H1 (cell line): ENCODE measurements around the gene CAB39L. TPM values are rescaled to one million over a fixed set of nuclear protein-coding genes. Genes with fewer than 3 reads are reported as not detected.

Experiments
- CTCF ChIA-PET: fragments of 300-600 bp; sonication (Branson Sonifier 250); formaldehyde crosslinking; loops from one replicate; lab custom pipeline; 2021; ENCODE audit not compliant: partially characterized antibody; lab: Charles Lee
- POLR2A ChIA-PET: fragments of 300-600 bp; sonication (Branson Sonifier 250); formaldehyde crosslinking; loops from one replicate; lab custom pipeline; 2021; ENCODE audit warnings: inconsistent platforms; ENCODE audit not compliant: partially characterized antibody; lab: Charles Lee
- DNase-seq, 2 experiments: peaks; one replicate each; pipeline versions ENCODE4 v3.0.0 to v3.0.0-alpha.2; 2010 to 2022; ENCODE audit warnings: low spot score in 2 of 2, low read depth in 1 of 2, mixed read lengths in 1 of 2
- FAIRE-seq: peaks from 2 replicates; lab custom pipeline; 2011; peaks lifted over from hg19 to GRCh38; lab: Jason Lieb, UNC
- H2AFZ ChIP-seq: 2 replicates; pipeline ENCODE4 v1.8.1; 2012; ENCODE audit warnings: low read length, inconsistent platforms
- H2AK5ac ChIP-seq: 2 replicates; pipeline ENCODE4 v1.6.1; 2013; ENCODE audit warnings: low read depth, low read length
- H2BK120ac ChIP-seq: replicated peaks from 2 replicates; pipeline ENCODE3; 2013; ENCODE audit warnings: low read depth, low read length, inconsistent platforms
- H2BK12ac ChIP-seq: 2 replicates; pipeline ENCODE4 v1.6.1; 2013; ENCODE audit warnings: low read depth, low read length
- H2BK15ac ChIP-seq: 2 replicates; pipeline ENCODE4 v1.6.1; 2013; ENCODE audit warnings: low read length
- H2BK20ac ChIP-seq: 2 replicates; pipeline ENCODE4 v1.6.1; 2013; ENCODE audit warnings: low read length
- H2BK5ac ChIP-seq: 2 replicates; pipeline ENCODE4 v1.6.1; 2013; ENCODE audit warnings: low read depth, low read length
- H3K14ac ChIP-seq: 2 replicates; pipeline ENCODE4 v1.6.1; 2013; ENCODE audit warnings: inconsistent platforms; ENCODE audit not compliant: insufficient read length
- H3K18ac ChIP-seq: 2 replicates; pipeline ENCODE4 v1.6.1; 2013; ENCODE audit warnings: low read length; ENCODE audit errors: extremely low read depth
- H3K23ac ChIP-seq: 2 replicates; pipeline ENCODE4 v1.6.1; 2013; ENCODE audit warnings: inconsistent platforms; ENCODE audit not compliant: insufficient read length
- H3K23me2 ChIP-seq: 2 replicates; pipeline ENCODE4 v1.6.1; 2013; ENCODE audit warnings: low read depth, low read length
- H3K27ac ChIP-seq: 2 replicates; pipeline ENCODE4 v1.6.1; 2011; ENCODE audit warnings: low read depth, low read length, inconsistent platforms
- H3K27me3 ChIP-seq, 4 experiments: replicated peaks in 1 of 4; 1 replicate in 1 of 4; 2 replicates in 3 of 4; pipeline versions ENCODE4 v1.6.1 to v1.8.1; 2011 to 2013; ENCODE audit warnings: low read length in 3 of 4, mild to moderate bottlenecking in 3 of 4, inconsistent platforms in 2 of 4, mixed read lengths in 2 of 4, moderate library complexity in 1 of 4; ENCODE audit not compliant: control insufficient read depth in 3 of 4, insufficient read depth in 3 of 4; ENCODE audit errors: extremely low read depth in 1 of 4
- H3K36me3 ChIP-seq, 4 experiments: 2 replicates each; pipeline versions ENCODE4 v1.6.1 to v1.8.1; 2011 to 2013; ENCODE audit warnings: mild to moderate bottlenecking in 4 of 4, low read length in 3 of 4, moderate library complexity in 2 of 4, control low read depth in 1 of 4, inconsistent platforms in 1 of 4; ENCODE audit not compliant: insufficient read depth in 4 of 4, control insufficient read depth in 2 of 4
- H3K4ac ChIP-seq: replicated peaks from 2 replicates; pipeline ENCODE3; 2013; ENCODE audit warnings: low read length, low read depth, mixed read lengths, inconsistent platforms; ENCODE audit not compliant: insufficient read length
- H3K4me1 ChIP-seq, 4 experiments: replicated peaks in 1 of 4; 1 replicate in 1 of 4; 2 replicates in 3 of 4; pipeline versions ENCODE4 v1.6.1 to v1.8.1; 2011 to 2013; ENCODE audit warnings: low read length in 3 of 4, inconsistent platforms in 2 of 4, mixed read lengths in 1 of 4; ENCODE audit not compliant: insufficient read depth in 4 of 4, control insufficient read depth in 3 of 4
- H3K4me2 ChIP-seq, 2 experiments: 2 replicates each; pipeline versions ENCODE4 v1.6.1 to v1.8.1; 2011 to 2013; ENCODE audit warnings: low read depth in 2 of 2, low read length in 2 of 2, control low read depth in 1 of 2, inconsistent platforms in 1 of 2, mild to moderate bottlenecking in 1 of 2; ENCODE audit not compliant: insufficient read depth in 1 of 2
- H3K4me3 ChIP-seq, 4 experiments: fragments of 200-600, 300-600 bp in 1 of 4; sonication (generic), shearing (Covaris generic), sonication (Bioruptor Twin) in 1 of 4; 2 replicates each; pipeline versions ENCODE4 v1.5.1 to v1.8.1; 2011 to 2016; ENCODE audit warnings: low read length in 4 of 4, low read depth in 3 of 4, control low read depth in 2 of 4, inconsistent platforms in 2 of 4, mild to moderate bottlenecking in 2 of 4, mixed read lengths in 1 of 4, moderate library complexity in 1 of 4; ENCODE audit not compliant: insufficient read depth in 2 of 4; ENCODE audit errors: extremely low read depth in 1 of 4
- H3K56ac ChIP-seq: replicated peaks from 2 replicates; pipeline ENCODE3; 2013; ENCODE audit warnings: low read depth, mild to moderate bottlenecking, mixed read lengths, low read length, inconsistent platforms; ENCODE audit not compliant: insufficient read length
- H3K79me1 ChIP-seq: 2 replicates; pipeline ENCODE4 v1.6.1; 2013; ENCODE audit warnings: low read depth, low read length, control low read depth
- H3K79me2 ChIP-seq, 2 experiments: 2 replicates each; pipeline versions ENCODE4 v1.6.1 to v1.8.1; 2012 to 2013; ENCODE audit warnings: low read length in 2 of 2, mild to moderate bottlenecking in 2 of 2, inconsistent platforms in 1 of 2; ENCODE audit not compliant: insufficient read depth in 2 of 2, control insufficient read depth in 1 of 2
- H3K9ac ChIP-seq, 4 experiments: replicated peaks in 1 of 4; 1 replicate in 1 of 4; 2 replicates in 3 of 4; pipeline versions ENCODE4 v1.6.1 to v1.8.1; 2011 to 2013; ENCODE audit warnings: low read depth in 3 of 4, low read length in 3 of 4, control low read depth in 2 of 4, mild to moderate bottlenecking in 2 of 4, moderate library complexity in 2 of 4, inconsistent platforms in 1 of 4; ENCODE audit errors: extremely low read depth in 1 of 4
- H3K9me3 ChIP-seq, 2 experiments: 2 replicates each; pipeline versions ENCODE4 v1.6.1 to v1.8.1; 2012 to 2013; ENCODE audit warnings: mild to moderate bottlenecking in 2 of 2, moderate library complexity in 2 of 2, control low read depth in 1 of 2, inconsistent platforms in 1 of 2, low read depth in 1 of 2, low read length in 1 of 2, mixed read lengths in 1 of 2; ENCODE audit not compliant: insufficient read depth in 2 of 2
- H4K20me1 ChIP-seq, 2 experiments: replicated peaks in 1 of 2; 2 replicates each; pipeline versions ENCODE3 to v1.8.1; 2011 to 2013; ENCODE audit warnings: inconsistent platforms in 2 of 2, low read length in 2 of 2, mild to moderate bottlenecking in 1 of 2; ENCODE audit not compliant: insufficient read depth in 2 of 2, control insufficient read depth in 1 of 2
- H4K5ac ChIP-seq: 2 replicates; pipeline ENCODE4 v1.6.1; 2013; ENCODE audit warnings: low read length, low read depth, mixed read lengths, inconsistent platforms; ENCODE audit not compliant: insufficient read length
- H4K8ac ChIP-seq: 2 replicates; pipeline ENCODE4 v1.8.0; 2013; ENCODE audit warnings: mild to moderate bottlenecking, moderate library complexity, low read length, inconsistent platforms; ENCODE audit not compliant: insufficient read depth; ENCODE audit errors: extremely low read depth
- H4K91ac ChIP-seq: replicated peaks from 2 replicates; pipeline ENCODE3; 2013; ENCODE audit warnings: low read length, mixed read lengths, inconsistent platforms; ENCODE audit not compliant: insufficient read length
- YY1 ChIP-seq: IDR thresholded peaks from 2 replicates; pipeline ENCODE4 v1.6.1; 2011; ENCODE audit warnings: low read depth, mild to moderate bottlenecking, low read length
- polyA plus RNA-seq, 7 experiments: library from polyadenylated mRNA; depleted of rRNA in 3 of 7; stranded (reverse) in 5 of 7; unstranded in 2 of 7; fragments of >200 nt in 5 of 7; fragments of 200-250 nt in 2 of 7; gene quantifications; 1 replicate in 5 of 7; 2 replicates in 1 of 7; 4 replicates in 1 of 7; pipeline versions ENCODE4 v1.2.1 to v1.2.3, GENCODE V29; 2011 to 2013; ENCODE audit warnings: missing spikeins in 2 of 7, mixed read lengths in 2 of 7
- total RNA-seq: library from RNA; stranded (reverse); fragmentation: NEBNext Ultra II Directional; extraction: Animal tissue kit (Norgen Biotek cat#: 25700); gene quantifications from 2 replicates; pipeline ENCODE4 v1.2.1, GENCODE V29; 2021
- TF ChIP-seq, protein P1 (sequence below): fragments of 300-600 bp; sonication (generic); IDR thresholded peaks from 2 replicates; pipeline ENCODE4 v1.7.1; 2012; ENCODE audit warnings: low read length, moderate library complexity, mild to moderate bottlenecking, inconsistent platforms; ENCODE audit not compliant: insufficient replicate concordance

CAB39L gene
- total and polyA plus RNA-seq, 2 of the 8 experiments (the other 6 are each of a cell fraction or from before 2014, with no cell fraction given): 2.5 to 4.8 TPM

DNA sequence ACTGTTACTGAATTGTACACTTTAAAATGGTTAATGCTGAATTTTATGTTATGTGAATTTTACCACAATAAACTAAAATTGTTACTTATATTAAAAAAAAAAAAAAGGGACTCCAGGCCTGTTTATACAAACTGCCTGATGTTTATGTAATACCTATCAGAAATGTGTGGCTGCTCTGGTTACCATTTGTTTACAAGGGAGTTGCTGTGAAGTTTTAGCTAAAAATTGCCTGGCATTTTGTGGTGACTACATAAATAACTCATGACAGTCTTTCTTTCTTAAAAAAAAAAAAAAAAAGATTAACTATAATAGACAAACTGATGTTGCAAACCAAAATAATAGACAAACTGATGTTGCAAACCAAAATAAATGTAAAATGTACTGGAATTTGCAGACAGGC is 124.3 kb downstream of the CAB39L start:
- H3K4me1 ChIP-seq: no peaks in the 10 kb centered on the region
- H3K4ac ChIP-seq: no peak overlapping the region
- H3K27ac ChIP-seq: no peak overlapping the region
- no peak overlapping the region for H3K4me2 ChIP-seq
- H3K56ac ChIP-seq: no peak overlapping the region
- no peak overlapping the region for H2AFZ ChIP-seq
- H2BK120ac ChIP-seq: no peak overlapping the region
- TF ChIP-seq, protein P1, sequence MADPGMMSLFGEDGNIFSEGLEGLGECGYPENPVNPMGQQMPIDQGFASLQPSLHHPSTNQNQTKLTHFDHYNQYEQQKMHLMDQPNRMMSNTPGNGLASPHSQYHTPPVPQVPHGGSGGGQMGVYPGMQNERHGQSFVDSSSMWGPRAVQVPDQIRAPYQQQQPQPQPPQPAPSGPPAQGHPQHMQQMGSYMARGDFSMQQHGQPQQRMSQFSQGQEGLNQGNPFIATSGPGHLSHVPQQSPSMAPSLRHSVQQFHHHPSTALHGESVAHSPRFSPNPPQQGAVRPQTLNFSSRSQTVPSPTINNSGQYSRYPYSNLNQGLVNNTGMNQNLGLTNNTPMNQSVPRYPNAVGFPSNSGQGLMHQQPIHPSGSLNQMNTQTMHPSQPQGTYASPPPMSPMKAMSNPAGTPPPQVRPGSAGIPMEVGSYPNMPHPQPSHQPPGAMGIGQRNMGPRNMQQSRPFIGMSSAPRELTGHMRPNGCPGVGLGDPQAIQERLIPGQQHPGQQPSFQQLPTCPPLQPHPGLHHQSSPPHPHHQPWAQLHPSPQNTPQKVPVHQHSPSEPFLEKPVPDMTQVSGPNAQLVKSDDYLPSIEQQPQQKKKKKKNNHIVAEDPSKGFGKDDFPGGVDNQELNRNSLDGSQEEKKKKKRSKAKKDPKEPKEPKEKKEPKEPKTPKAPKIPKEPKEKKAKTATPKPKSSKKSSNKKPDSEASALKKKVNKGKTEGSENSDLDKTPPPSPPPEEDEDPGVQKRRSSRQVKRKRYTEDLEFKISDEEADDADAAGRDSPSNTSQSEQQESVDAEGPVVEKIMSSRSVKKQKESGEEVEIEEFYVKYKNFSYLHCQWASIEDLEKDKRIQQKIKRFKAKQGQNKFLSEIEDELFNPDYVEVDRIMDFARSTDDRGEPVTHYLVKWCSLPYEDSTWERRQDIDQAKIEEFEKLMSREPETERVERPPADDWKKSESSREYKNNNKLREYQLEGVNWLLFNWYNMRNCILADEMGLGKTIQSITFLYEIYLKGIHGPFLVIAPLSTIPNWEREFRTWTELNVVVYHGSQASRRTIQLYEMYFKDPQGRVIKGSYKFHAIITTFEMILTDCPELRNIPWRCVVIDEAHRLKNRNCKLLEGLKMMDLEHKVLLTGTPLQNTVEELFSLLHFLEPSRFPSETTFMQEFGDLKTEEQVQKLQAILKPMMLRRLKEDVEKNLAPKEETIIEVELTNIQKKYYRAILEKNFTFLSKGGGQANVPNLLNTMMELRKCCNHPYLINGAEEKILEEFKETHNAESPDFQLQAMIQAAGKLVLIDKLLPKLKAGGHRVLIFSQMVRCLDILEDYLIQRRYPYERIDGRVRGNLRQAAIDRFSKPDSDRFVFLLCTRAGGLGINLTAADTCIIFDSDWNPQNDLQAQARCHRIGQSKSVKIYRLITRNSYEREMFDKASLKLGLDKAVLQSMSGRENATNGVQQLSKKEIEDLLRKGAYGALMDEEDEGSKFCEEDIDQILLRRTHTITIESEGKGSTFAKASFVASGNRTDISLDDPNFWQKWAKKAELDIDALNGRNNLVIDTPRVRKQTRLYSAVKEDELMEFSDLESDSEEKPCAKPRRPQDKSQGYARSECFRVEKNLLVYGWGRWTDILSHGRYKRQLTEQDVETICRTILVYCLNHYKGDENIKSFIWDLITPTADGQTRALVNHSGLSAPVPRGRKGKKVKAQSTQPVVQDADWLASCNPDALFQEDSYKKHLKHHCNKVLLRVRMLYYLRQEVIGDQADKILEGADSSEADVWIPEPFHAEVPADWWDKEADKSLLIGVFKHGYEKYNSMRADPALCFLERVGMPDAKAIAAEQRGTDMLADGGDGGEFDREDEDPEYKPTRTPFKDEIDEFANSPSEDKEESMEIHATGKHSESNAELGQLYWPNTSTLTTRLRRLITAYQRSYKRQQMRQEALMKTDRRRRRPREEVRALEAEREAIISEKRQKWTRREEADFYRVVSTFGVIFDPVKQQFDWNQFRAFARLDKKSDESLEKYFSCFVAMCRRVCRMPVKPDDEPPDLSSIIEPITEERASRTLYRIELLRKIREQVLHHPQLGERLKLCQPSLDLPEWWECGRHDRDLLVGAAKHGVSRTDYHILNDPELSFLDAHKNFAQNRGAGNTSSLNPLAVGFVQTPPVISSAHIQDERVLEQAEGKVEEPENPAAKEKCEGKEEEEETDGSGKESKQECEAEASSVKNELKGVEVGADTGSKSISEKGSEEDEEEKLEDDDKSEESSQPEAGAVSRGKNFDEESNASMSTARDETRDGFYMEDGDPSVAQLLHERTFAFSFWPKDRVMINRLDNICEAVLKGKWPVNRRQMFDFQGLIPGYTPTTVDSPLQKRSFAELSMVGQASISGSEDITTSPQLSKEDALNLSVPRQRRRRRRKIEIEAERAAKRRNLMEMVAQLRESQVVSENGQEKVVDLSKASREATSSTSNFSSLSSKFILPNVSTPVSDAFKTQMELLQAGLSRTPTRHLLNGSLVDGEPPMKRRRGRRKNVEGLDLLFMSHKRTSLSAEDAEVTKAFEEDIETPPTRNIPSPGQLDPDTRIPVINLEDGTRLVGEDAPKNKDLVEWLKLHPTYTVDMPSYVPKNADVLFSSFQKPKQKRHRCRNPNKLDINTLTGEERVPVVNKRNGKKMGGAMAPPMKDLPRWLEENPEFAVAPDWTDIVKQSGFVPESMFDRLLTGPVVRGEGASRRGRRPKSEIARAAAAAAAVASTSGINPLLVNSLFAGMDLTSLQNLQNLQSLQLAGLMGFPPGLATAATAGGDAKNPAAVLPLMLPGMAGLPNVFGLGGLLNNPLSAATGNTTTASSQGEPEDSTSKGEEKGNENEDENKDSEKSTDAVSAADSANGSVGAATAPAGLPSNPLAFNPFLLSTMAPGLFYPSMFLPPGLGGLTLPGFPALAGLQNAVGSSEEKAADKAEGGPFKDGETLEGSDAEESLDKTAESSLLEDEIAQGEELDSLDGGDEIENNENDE: no peak
- no peak for TF ChIP-seq YY1
- TF ChIP-seq, all 59 proteins: peak for 0
- no peaks in the 10 kb centered on the region for H3K79me1 ChIP-seq
- no peak overlapping the region for H3K9ac ChIP-seq
- no peaks in the 10 kb centered on the region for H3K9me3 ChIP-seq
- no peak for FAIRE-seq
- no peak overlapping the region for H4K91ac ChIP-seq
- H3K14ac ChIP-seq: no peak overlapping the region
- POLR2A ChIA-PET: no interaction called here
- DNase-seq: no peak
- no peak overlapping the region for H4K8ac ChIP-seq
- CTCF ChIA-PET: no interaction called here
- no peak overlapping the region for H2BK20ac ChIP-seq
- H3K36me3 ChIP-seq: no peaks in the 10 kb centered on the region
- no peak overlapping the region for H2AK5ac ChIP-seq
- no peak overlapping the region for H4K5ac ChIP-seq
- H3K23me2 ChIP-seq: no peaks in the 10 kb centered on the region
- H3K18ac ChIP-seq: no peak overlapping the region
- H3K4me3 ChIP-seq: no peak overlapping the region
- H2BK12ac ChIP-seq: no peak overlapping the region
- no peak overlapping the region for H3K23ac ChIP-seq
- H3K27me3 ChIP-seq: no peaks in the 10 kb centered on the region
- H3K79me2 ChIP-seq: no peaks in the 10 kb centered on the region
- no peak overlapping the region for H2BK5ac ChIP-seq
- H4K20me1 ChIP-seq: no peaks in the 10 kb centered on the region
- H2BK15ac ChIP-seq: no peak overlapping the region
